DMS53 (cell line): ENCODE data around the gene MAST4.
A peak's percentile ranks its signal among the peaks of the same experiment; 100 is the strongest.

ENCODE experiments used
- DNase-seq: peaks from one replicate; lab custom pipeline; 2025; lab: John Stamatoyannopoulos, UW

Gene MAST4

DNA sequence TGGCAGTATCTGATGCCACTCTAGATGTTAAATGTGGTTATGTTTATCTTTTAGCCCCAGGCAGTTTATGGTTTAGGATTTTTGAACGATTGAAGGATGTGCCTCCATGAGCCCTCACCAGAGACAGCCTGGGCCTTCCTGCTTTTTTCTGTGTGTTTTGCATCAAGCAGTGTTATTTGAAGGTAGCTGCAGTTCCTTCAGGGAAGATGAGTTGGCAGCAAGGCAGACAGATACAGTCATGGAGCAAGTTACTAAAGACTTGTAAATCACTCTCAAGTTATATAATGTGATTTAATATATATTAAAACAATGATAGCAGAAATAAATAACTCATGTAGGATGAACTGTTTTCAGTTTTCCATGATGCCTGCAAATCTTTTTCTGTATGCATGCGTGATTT, 395.6 kb downstream of the MAST4 start:
- DNase-seq = no peak

DNA sequence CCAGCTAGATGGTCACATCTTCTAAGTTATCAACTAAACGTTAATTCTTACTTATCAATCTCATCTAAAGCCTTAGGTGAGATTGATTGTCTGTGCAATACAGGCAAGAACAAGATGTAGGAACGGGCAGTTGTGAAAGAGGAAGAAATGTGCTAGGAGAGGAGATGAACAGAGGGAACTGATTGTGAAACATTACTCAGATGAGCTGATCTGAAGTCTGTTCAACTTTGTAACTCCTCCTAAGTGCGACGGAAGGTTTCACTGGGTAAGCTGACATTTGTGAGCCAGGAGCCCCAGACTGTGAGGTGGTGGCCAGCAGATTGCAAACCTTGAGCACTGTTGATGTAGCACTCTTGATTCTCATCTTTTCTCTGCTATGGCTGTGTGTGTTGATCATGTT, 396.4 kb downstream of the MAST4 start:
- DNase-seq = no peak

DNA sequence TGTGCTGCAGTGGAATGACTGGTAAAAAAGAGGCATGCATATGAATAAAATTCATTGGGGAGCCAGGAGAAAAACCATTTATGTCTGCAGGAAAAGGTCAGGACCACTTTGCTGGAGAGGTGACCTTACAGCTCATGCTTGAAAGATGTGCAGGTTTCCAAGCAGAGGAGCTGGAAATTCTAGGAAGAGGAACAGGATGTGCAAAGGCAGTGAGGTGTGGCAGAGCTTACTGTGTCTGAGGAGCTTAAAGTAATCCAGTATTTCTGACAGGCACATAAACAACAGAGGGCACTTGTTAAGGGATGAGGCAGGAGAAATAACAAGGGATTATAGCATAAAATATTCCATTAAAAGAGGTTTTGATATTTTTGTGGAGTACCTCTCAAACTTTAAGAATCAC, 397.3 kb downstream of the MAST4 start:
- peak; percentile 39 for DNase-seq

DNA sequence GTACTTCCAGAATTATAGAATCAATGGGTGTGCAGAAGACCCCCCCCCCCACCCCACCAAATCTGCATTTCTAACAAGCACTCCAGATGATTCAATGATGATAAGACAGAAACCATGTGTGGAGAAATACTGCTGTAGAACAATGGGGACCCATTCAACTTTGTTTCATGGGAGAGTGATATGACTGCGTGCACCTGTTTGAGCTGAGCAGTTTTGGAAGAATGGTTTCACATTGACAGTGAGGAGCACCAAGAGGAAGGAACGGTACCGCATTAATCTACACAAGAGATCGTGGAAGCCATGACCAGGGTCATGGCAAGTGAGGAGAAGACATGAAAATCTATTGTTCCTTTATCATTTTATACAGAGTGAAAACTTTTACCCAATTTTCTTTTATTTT, 397.7 kb downstream of the MAST4 start:
- peak; percentile 6 for DNase-seq

DNA sequence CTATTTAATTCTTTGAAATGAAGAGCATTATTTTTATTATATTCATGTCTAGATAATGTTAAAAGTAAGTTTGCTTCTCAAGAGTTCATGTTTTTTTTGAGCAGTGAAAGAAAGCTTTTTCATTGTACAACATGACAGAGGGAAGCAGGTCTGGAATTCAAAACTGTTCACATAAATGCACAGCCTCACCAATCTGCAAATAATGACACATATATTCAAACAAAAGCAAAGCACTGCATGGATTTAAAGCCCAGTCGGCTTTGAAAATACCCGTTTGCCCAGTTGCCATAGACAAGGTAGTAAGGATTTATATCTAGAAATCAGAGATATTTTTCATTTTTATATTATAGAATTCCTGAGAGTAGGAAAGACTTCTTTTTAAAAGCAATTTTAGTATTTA, 398.6 kb downstream of the MAST4 start:
- DNase-seq = peak; percentile 88

DNA sequence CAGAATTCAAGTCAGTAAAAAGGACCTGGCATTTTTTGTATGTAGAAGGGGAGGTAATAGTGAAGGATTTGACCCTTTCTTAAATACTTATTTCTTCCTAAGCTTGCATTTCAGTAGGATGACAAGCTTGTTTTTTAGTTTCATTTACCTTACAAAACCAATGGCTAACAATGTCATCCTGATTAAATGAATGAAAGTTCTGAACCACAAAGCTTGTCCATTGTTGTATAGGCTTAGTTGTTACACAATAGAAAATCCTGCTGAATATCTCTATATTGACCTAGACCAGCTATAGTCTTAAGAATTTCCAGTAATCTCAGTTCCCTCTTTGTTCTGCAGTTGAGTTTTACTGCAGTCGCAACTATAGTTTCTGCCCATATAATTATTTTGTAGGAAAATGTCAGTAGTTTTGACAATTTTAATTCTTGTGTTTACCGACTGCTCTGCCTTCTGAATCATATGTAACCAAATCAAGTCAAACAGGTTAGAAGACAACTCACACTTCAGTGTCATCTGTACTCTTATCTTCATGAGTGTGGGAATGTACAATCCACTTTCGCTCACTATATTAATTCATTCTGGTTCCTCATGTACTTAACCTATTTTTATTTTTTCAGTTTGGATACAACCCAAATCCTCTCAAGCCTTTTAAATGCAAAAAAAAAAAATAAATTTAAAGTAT, 404.7 kb downstream of the MAST4 start:
- DNase-seq = peak; percentile 20

DNA sequence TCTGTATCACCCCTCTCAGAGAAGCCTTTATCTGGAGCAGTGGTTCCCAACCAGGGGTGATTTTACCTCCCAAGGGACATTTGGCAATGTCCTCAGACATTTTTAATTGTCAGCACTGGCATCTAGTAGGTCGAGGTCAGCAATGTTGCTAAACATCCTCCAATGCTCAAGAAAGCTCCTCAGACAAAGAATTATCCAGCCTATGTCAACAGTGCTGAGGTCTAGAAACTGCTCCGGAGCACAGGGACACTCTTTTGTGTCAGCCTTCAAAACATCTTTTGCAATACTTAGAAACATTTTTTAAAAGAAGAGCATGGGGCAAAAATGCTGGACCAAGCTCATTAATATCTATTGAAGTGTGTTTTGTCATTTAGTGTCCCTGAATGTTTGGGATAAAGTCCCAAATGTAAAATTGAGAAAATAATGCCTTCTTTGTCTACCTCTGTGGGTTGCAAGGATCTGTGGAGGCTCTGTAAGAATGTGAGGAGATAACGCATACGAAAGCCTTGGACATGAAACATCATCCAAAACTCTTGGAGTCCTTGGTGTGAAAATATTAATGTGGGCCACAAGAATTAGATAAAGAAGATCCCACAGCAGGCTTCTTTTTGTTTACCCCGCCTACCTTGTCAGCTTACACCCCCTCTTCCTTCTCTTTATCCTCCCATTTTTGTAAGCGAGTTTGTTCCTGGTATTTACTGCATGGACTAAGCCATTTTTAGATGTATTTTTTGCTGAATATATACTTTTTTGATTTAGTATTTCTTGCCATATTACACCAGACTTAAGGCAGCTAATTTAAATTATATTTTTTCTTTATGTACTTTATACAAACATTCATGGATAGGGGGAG, 406.9 kb downstream of the MAST4 start:
- DNase-seq = peak; percentile 34

DNA sequence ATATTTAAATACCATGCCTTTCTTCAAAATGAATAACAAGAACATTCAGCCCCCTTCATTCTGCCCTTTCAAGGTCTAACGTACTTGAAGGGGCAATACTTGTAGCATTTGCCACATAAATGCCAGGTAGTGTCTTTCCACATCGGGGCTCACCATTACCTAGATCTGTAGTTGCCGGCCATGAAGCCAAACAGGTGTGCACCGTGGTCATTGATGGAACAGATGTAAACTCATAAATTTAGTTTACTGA, 407.4 kb downstream of the MAST4 start:
- no peak for DNase-seq

DNA sequence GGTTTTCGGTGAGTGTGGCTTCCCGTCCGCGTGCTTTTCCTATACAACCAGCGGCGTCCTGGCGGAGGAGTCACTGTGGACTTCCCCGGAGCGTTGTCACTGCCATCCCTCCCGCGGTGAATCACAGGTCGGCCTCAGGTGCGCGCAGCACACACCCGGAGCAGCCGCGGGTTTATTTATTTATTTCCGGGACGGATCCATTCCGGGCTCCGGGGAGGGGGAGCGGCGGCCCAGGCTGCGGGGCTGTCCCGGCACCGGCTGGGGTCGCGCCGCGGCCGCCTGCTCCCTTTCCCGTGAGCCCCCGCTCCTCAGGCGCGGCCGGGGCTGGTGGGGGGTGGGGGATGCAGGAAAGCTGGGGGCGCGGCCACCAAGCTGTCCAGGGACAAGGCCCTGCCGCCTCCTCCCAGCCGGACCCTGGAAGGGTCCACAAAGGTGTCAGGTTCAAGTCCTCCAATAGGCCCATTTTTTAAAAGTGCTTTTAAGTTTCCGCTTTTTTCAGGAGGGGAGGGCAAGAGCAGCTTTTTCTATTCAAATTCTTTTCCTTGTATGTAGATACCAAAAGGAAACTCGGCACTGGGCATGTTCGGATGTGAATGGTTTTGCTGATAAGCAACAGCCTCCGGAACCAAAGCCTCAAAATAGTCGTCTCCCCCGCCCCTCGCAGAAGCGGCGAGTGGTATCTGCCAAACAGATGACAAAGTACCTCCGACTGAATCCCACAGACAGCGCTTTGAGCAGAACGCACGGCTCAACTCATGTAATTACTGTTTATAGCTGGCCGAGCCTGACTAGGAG, 407.9 kb downstream of the MAST4 start:
- peak; percentile 97 for DNase-seq

DNA sequence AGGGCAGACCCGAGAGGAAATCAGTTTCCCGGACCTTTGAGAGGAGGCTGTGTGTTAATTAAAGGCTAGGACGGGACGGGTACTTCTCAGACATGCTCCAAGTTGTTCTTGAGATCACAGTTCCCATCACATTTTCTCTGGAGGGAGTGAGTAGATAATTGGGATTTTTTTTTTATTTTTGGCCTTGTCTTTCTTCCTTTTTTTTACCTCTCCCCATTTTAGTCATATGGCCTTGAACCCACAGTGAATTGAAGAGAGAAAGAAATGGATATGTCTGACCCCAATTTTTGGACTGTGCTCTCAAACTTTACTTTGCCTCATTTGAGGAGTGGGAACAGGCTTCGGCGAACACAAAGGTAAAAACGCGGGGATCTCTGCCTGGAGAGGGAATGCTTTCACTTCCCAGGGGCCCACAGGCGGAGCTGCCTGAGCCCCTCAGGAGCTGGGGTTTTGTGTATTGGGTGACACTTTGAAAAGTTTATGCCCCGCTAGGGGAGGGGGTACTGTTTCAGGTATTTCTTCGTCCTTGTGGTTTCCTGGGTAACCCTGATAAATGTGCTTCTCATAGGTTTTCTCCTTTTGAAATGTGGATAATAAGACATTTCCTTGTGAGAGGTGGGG, 408.6 kb downstream of the MAST4 start:
- peak; percentile 42 for DNase-seq

DNA sequence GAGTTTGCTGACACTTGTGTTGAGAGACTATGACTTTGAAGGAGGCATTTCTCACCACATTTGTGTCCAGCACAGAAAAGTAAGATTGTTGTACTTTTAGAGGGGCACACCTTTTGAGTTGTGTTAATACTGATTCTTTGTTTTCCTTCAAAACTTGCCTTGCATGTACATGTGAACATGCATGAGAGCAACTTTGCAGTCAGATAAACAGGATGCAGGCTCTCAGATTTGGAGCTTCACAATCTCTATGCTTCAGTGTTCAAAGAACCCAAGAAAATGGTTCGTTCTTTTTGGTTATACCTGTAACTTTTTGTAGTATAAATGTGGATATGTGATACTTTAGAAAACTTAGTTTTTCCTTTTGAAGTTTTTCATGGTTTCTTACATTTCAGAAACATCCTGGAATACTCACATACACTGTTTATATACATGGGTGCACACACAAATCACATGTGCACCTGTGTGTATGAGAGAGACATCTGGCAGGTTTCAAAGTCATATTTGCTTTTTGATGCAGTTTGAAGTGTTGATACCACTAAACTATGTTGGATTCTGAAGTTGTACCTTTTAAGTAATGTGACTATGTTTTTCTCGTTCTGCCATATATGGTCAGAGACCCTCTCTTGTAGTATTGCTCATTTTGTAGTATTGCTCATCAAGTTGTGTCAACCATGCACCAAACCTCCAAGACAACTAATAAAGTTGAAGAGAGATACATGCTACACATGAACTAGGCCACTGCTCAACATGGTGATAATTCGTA, 409.7 kb downstream of the MAST4 start:
- peak; percentile 10 for DNase-seq

DNA sequence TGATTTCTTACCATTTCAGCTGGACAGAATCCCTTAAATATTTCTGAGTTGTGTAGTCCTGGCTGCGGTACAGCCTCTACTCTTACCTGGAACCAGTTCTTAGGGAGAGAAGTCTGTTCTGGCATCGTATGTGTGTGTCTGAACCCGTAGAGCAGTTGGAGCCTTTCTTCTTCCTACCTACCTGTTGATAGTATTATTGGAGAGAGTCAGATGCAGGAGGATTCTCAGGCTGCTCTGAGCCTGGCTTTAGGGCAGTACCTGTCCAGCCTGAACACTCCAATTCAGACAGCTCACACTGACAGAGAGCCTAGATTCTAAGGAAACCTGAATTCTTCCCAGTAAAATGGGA, 410.3 kb downstream of the MAST4 start:
- DNase-seq = no peak

DNA sequence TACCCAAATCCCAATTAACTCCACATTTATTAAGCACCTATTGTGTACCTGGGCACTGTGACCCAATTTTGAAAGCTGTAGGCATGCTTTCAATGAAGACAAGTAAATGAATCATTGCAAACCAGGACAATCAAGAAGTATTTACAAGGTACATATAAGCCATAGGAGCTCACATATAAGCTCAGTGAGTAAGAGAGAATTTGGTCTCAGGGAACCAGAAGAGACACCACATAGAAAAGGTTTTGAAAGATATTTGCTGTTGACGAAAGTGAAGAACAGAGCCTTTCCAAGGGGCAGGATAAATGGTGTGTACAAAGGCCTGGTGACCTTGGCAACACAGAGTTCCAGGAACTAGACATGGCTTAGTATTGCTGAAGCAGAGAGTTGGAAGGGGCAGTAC, 412.8 kb downstream of the MAST4 start:
- DNase-seq = no peak

DNA sequence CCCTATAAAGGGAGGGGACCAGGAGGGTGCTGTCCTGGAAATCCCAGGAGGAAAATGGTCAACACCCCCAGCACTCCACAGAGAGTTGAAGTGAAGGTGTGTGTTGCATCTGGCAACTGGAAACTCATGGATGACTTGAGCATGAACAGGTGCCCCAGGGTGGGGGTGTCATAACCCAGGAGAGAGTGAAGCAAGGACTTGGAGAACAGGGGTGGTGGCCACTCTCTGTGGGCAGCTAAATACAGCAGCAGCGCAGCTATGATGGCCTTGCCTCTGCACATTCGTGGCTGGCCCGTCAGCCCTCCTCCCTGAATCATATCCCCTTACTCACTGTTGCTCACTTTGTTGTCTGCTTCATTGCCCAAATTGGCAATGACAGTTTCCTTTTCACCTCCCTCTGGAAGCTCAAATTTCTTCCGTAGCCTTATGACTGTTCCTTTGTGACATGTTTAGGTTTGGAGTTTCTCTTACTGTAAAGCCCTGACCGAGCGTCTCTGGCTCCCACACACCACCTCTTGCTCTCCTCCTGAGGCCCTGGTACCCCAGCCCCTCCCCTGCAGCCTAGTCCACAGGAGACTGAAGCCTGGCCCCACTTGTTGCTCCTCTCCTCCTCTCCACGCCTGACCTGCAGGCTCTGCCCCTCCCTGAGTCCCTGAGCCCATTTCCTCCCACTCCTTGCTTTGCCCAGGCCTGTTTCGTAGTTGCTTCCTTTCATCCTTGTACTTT, 414.7 kb downstream of the MAST4 start:
- no peak for DNase-seq

DNA sequence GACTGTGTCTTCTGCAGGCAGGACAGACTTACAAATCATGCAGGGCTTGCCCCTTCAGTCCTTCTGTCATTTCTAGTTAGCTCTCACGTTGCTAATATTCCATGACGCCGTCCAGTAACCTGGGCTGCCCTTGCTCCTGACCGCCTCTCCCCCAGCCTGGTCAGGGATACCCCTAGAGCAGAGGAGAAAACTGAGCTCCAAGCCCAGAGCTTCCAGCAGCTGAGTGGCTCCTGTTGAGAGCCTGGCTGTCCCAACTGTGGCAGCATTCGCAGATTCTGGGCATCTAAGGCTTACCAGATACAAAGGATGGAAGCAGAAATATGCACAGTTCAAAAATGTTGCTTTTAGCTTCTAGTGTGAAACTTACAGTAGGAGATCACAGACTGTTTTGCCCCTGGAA, 415.2 kb downstream of the MAST4 start:
- no peak for DNase-seq

DNA sequence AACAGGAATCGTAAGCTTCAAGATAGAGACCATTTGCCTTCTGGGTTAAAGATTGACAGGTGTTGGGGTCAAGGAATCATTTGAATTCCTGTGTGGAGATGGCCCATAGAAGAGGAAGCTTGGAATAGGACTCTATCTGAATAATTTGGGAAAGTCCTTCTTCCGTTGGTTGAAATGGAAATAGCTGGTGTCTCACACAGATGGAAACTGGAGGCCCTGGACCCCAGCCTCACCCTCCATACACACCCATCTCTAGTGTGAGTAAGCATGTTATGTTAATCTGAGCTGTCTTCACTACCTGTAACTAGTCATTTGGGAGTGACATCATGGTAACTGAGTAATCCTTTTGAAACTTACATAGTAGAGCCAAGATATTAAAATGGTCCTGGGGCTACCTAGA, 416.0 kb downstream of the MAST4 start:
- peak; percentile 10 for DNase-seq

DNA sequence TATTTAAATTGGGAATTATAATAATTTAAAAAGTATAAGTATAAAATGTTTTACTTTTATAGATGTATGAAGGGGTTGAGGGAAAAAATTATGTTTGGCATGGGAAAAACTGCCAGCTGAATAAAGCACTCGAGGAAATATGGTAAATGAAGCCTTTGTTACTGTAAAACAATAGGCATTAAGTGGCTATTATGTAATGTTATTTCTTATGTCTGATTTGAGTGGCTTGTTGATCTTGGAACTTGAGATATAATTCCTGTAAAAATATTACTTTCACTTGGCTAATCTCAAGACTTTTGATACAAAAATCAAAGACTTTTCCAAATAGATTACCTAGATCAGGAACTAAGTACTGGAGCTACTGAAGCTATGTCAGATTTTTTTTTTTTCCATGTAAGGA, 417.5 kb downstream of the MAST4 start:
- no peak for DNase-seq

DNA sequence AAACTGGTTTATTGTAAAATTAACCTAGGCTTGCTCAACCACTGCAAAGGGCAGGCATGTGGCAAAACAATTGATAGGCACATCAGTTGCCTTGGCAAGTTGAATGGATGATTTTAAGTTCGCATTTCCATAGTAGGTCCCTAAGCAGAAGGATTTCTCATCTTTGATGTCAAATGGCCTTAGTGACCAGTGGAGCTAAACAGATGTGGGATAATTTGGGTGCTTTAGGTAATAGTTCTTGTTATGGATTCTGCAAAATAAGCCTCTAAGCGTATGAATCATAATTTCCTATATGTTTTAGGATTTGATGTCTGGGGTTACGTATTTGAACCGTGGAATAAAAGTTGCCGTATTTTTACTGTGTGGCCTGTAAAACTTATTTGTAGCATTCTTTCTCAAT, 418.0 kb downstream of the MAST4 start:
- no peak for DNase-seq

DNA sequence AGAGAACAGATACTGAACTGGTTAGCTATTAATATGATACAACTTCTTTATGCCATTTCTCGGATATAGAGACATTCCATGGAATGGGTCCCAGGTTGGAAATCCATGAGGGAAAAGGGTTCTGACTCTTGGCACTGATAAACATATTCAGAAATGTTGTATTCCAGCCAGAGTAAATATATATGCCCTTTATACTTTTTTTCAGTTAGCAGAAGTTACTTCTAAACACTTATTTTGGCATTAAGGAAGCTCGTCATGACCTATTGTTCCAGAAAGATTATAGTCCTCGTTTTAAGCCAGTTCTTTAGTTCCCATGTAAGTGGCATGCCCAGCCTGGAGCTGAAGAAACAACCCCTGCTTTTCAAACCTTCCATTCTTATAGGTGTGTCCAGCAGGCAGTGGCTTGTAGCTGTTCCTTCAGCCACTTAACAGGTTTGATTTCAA, 418.8 kb downstream of the MAST4 start:
- DNase-seq = no peak

DNA sequence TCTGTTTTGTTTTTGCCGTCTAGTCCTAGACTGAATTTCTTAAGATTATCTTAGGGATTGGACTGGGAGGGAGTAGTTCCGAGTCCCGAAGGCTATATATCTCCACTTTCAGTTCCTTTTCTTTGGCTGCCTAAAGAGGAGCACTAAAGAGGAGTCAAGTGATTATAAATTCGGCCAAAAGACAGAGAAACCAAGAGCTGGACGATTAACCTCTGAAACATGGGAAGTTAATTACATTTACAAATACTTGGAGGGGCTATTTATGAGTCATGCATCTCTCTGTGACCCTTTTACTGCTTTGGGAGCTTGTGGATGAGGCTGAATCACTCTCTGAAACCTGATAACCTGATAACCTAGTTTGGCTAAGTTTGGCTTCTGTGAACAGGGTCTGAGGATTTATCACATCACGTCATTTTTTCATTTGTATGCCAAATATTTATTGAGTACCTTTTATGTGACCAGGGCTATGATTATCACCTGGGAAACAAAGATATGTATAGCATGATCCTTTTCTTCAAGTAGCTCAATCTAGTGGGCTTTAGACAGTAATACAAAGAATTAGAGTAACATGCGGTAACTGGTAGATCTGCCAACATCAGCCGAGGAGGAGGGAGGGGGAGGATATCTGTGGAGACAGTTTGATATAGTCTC, 419.5 kb downstream of the MAST4 start:
- DNase-seq = peak; percentile 38
